OCI-LY7 (cell line): ENCODE data around the gene MED26. TPM values are rescaled to one million over a fixed set of nuclear protein-coding genes. Genes with fewer than 3 reads are reported as not detected.
"Not testable (repeated sequence)": the region's sequence is repeated elsewhere in the genome, so short reads cannot be mapped to it uniquely, and the experiment has no call there.

ENCODE experiments used
- BruUV-seq: library from RNA; stranded (reverse); fragments of 400-500 nt; replicated peaks from 2 replicates; lab custom pipeline; 2021; lab: Mats Ljungman, UMichigan
- CTCF ChIA-PET: fragments of 300-600 bp; sonication (Branson Sonifier 250); formaldehyde crosslinking; loops from one replicate; lab custom pipeline; 2022; ENCODE audit warnings: antibody characterized with exemption; ENCODE audit not compliant: unreplicated experiment; lab: Charles Lee
- POLR2A ChIA-PET: fragments of 300-600 bp; sonication (Branson Sonifier 250); formaldehyde crosslinking; loops from one replicate; lab custom pipeline; 2022; ENCODE audit warnings: antibody characterized with exemption; lab: Charles Lee
- DNase-seq: peaks from one replicate; pipeline ENCODE4 v3.0.0-alpha.2; 2015; ENCODE audit warnings: low spot score
- H2AFZ ChIP-seq: fragments of 200-600 bp; sonication (generic), shearing (Covaris generic); 2 replicates; pipeline ENCODE4 v1.6.1; 2014; ENCODE audit warnings: mild to moderate bottlenecking, antibody characterized with exemption, low read length, moderate library complexity
- H3K27ac ChIP-seq: fragments of 200-600 bp; sonication (generic); 2 replicates; pipeline ENCODE4 v1.5.1; 2014; ENCODE audit warnings: mixed run types, low read depth, mild to moderate bottlenecking, moderate library complexity, low read length, inconsistent platforms; ENCODE audit not compliant: poor library complexity, severe bottlenecking
- H3K36me3 ChIP-seq: fragments of 200-600 bp; sonication (generic); 2 replicates; pipeline ENCODE4 v1.6.1; 2014; ENCODE audit warnings: mild to moderate bottlenecking, antibody characterized with exemption, low read length, moderate library complexity, mixed read lengths; ENCODE audit not compliant: insufficient read depth
- H3K4me1 ChIP-seq: fragments of 200-600 bp; sonication (generic); 2 replicates; pipeline ENCODE4 v1.5.1; 2014; ENCODE audit warnings: mild to moderate bottlenecking, low read length; ENCODE audit not compliant: insufficient read depth, poor library complexity, severe bottlenecking
- H3K4me2 ChIP-seq: fragments of 200-600 bp; sonication (generic); 2 replicates; pipeline ENCODE4 v1.6.1; 2014; ENCODE audit warnings: mild to moderate bottlenecking, low read length
- H3K4me3 ChIP-seq: fragments of 200-600 bp; sonication (generic); 2 replicates; pipeline ENCODE4 v1.5.1; 2014; ENCODE audit warnings: mild to moderate bottlenecking, low read depth, low read length; ENCODE audit not compliant: poor library complexity, severe bottlenecking
- H3K79me2 ChIP-seq: fragments of 200-600 bp; sonication (generic); 2 replicates; pipeline ENCODE4 v1.6.1; 2016; ENCODE audit warnings: low read depth, mild to moderate bottlenecking, low read length, moderate library complexity, mixed read lengths; ENCODE audit not compliant: insufficient read depth
- H3K9me2 ChIP-seq: fragments of 200-600 bp; sonication (generic); 2 replicates; pipeline ENCODE4 v1.6.1; 2016; ENCODE audit warnings: mild to moderate bottlenecking, low read length, mixed read lengths; ENCODE audit not compliant: insufficient read depth
- H3K9me3 ChIP-seq: fragments of 200-600 bp; sonication (generic); 2 replicates; pipeline ENCODE4 v1.6.1; 2014; ENCODE audit warnings: mild to moderate bottlenecking, mixed run types, low read length, mixed read lengths
- H4K20me1 ChIP-seq: fragments of 200-600 bp; sonication (generic); 2 replicates; pipeline ENCODE4 v1.6.1; 2014; ENCODE audit warnings: mild to moderate bottlenecking, antibody characterized with exemption, low read length, moderate library complexity, mixed read lengths; ENCODE audit not compliant: insufficient read depth
- EZH2phosphoT487 ChIP-seq: fragments of 200-600 bp; sonication (generic); IDR thresholded peaks from 2 replicates; pipeline ENCODE4 v1.6.1; 2018; ENCODE audit warnings: low read depth, borderline replicate concordance, mild to moderate bottlenecking, mixed run types, antibody characterized with exemption, low read length, moderate library complexity, mixed read lengths
- intact Hi-C: fragments of 100-400 bp; cut with micrococcal nuclease; formaldehyde crosslinking; loops from one replicate; pipeline ENCODE4 v1.10.0; 2022; ENCODE audit not compliant: unreplicated experiment
- total RNA-seq, 2 experiments: library from RNA; depleted of rRNA in 1 of 2; stranded (reverse); fragments of >200 nt in 1 of 2; shearing (Covaris generic) in 1 of 2; gene quantifications; 2 replicates each; pipeline ENCODE4 v1.2.3, GENCODE V29; 2014 to 2022
- TF ChIP-seq, protein P1 (sequence below): fragments of 200-600 bp; sonication (generic); conservative IDR thresholded peaks from 2 replicates; pipeline ENCODE4 v1.5.1; 2014; ENCODE audit warnings: mild to moderate bottlenecking, antibody characterized with exemption, low read length, moderate library complexity, mixed read lengths

The MED26 gene
- total RNA-seq, 2 experiments from 2014 or later: 19.4 to 26.8 TPM

GRCh38 chr19:16671652-16672274, 43.8 kb upstream of the MED26 start:
- no peak overlapping the region for H3K27ac ChIP-seq
- H3K9me3 ChIP-seq: no peaks in the 10 kb centered on the region
- H2AFZ ChIP-seq: no peak overlapping the region
- H3K9me2 ChIP-seq: no peaks in the 10 kb centered on the region
- ChIA-PET POLR2A (interaction anchor here (0.6 to 1.0 kb wide), 3 partner anchors 8 to 605 kb away, joined by 3 read pairs; no protein-coding TSS in a partner anchor), CTCF (no interaction called here)
- H3K4me3 ChIP-seq: no peak overlapping the region
- no peaks in the 10 kb centered on the region for H3K4me1 ChIP-seq
- no peaks in the 10 kb centered on the region for H3K79me2 ChIP-seq
- peaks cover 15% of the 10 kb centered on the region for H3K36me3 ChIP-seq
- no peaks in the 10 kb centered on the region for H4K20me1 ChIP-seq
- TF ChIP-seq, protein P1, sequence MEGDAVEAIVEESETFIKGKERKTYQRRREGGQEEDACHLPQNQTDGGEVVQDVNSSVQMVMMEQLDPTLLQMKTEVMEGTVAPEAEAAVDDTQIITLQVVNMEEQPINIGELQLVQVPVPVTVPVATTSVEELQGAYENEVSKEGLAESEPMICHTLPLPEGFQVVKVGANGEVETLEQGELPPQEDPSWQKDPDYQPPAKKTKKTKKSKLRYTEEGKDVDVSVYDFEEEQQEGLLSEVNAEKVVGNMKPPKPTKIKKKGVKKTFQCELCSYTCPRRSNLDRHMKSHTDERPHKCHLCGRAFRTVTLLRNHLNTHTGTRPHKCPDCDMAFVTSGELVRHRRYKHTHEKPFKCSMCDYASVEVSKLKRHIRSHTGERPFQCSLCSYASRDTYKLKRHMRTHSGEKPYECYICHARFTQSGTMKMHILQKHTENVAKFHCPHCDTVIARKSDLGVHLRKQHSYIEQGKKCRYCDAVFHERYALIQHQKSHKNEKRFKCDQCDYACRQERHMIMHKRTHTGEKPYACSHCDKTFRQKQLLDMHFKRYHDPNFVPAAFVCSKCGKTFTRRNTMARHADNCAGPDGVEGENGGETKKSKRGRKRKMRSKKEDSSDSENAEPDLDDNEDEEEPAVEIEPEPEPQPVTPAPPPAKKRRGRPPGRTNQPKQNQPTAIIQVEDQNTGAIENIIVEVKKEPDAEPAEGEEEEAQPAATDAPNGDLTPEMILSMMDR: no peak
- TF ChIP-seq EZH2phosphoT487: no peak
- BruUV-seq: no TSS peak
- no peak overlapping the region for H3K4me2 ChIP-seq
- intact Hi-C loops: no loop called here
- no peak for DNase-seq

- Histone ChIP-seq H3K4me3 (no peak overlapping the region), H3K9me2 (no peaks in the 10 kb centered on the region), H3K27ac (no peak overlapping the region), H3K9me3 (no peaks in the 10 kb centered on the region), H4K20me1 (no peaks in the 10 kb centered on the region), H2AFZ (no peak overlapping the region), H3K79me2 (no peaks in the 10 kb centered on the region), H3K36me3 (peaks cover 20% of the 10 kb centered on the region), H3K4me2 (no peak overlapping the region), H3K4me1 (no peaks in the 10 kb centered on the region)
- intact Hi-C loops: no loop called here
- BruUV-seq: no TSS peak
- no peak for DNase-seq
- POLR2A ChIA-PET: interaction anchor here (0.7 kb wide), 1 partner anchor 26 kb away, joined by 3 read pairs; no protein-coding TSS in a partner anchor
- CTCF ChIA-PET: no interaction called here
- TF ChIP-seq EZH2phosphoT487: no peak
- TF ChIP-seq, protein P1: no peak
Observed at GRCh38 chr19:16670291-16670690, 42.3 kb upstream of the MED26 start.

DNA sequence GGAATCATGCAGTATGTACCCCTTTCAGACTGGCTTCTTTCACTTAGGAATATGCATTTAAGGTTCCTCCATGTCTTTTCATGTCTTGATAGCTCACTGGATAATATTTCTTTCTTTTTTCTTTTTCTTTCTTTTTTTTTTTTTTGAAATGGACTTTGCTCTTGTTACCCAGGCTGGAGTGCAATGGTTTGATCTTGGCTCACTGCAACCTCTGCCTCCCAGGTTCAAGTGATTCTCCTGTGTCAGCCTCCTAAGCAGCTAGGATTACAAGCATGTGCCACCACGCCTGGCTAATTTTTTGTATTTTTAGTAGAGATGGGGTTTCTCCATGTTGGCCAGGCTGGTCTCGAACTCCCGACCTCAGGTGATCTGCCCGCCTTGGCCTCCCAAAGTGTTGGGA, 40.7 kb upstream of the MED26 start:
- H3K4me1 ChIP-seq, POLR2A ChIA-PET: not testable (repeated sequence)

More for the DNA sequence above, 40.7 kb upstream of the MED26 start:
- H3K79me2 ChIP-seq, CTCF ChIA-PET, H3K4me3 ChIP-seq, H4K20me1 ChIP-seq, H3K9me3 ChIP-seq, H3K27ac ChIP-seq, H3K4me2 ChIP-seq, H2AFZ ChIP-seq, H3K9me2 ChIP-seq, intact Hi-C loops, DNase-seq, BruUV-seq: not testable (repeated sequence)
- H3K36me3 ChIP-seq: peaks cover 20% of the 10 kb centered on the region
